OCI-M2 (cell line): ENCODE results near the gene GCHFR.

Experiments
- DNase-seq: peaks from one replicate; lab custom pipeline; 2025; ENCODE audit not compliant: unreplicated experiment; lab: John Stamatoyannopoulos, UW

Gene GCHFR

DNA sequence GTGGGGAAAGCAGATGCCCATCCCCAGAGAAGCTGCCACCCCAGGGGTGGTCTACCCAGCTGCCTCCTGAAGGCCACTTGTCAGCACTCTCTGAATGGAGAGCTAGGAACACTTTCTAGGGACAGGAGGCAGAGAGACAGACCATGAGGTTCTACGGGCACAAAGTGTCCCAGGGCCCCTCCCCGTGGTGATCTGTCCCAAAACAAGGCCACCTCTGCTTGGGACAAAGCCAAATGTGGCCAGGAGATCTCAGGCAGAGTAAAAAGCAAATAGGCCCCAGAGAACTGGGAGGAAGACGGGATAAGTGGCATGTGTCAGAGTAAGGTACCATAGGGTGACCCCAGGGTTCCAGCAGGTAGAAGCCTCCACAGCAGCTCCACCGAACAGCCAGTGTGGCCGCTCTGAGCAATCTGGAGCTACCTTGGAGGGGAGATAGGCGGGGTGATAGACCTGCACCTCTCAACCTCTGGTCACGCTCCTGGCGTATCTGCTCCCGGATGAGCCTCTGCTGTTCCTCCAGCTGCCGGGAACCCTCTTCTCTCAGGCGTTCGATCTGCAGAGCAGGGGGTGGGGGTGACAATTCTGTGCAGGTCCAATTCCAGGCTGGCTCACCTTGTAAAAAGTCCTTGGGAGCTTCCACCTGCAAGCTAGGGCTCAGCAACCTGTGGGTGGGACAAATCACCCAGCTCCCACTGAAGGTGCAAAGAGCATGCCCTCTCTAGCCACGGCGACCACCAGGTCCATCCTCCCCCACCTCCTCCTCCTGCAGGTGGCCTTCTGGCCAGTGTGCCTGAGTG, 12.1 kb downstream of the GCHFR start:
- no peak for DNase-seq

DNA sequence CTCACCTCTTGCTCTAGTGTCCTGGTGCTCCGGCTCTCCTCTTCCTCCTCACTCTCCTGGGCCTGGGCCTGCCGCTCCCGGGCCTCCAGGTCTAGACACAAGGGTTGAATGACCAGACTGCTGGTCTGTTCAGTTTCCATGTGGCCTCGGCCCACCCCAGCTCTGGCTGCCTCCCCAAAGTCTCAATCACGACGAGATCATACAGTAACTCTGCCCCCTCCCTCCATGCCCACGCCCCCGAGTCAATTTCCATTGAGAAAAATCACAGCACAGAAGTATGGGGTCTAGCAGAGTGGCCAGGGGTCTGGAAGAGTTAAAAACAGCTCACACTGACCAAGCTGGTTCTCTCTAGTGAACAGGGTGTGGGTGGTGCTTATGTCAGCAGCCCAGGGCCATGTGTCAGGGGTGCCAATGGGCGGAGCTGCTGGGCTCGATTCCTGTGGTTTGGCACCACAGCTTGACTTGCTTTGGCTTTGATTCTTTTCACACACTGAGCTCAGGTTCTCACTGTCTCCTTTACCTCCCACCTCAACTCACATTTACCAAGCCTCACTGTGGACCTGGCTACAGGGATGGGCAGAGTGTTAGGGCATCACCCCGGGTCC, 12.8 kb downstream of the GCHFR start:
- no peak for DNase-seq

DNA sequence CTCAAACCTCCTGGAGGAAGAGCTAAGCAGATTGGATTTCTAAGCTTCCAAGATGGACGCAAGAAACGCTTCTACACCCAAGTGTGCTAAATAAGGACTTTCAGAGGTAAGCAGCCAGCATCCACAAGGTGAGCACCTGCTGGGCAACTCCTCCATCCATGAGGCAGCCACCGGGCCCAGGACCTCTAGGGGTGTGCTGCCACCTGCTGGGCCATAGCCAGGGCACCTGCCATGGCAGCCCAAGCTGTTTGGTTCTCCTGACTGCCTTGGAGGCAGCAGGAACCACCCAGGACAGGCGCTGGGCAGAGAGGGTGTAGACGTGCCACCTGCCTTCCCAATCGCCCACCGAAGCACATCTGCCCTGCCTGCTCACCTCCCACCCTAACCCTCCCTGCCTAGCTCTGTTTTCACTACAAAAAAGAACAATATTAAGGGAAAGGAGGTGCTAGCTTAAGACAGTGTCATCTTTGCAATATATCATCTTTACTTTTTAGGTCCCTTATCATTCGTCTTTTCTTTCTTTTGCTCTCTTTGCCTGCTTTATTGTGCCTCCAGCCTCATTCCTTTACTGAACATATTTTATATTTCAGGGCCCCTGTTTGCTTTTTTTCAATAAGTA, 18.9 kb downstream of the GCHFR start:
- DNase-seq = no peak

DNA sequence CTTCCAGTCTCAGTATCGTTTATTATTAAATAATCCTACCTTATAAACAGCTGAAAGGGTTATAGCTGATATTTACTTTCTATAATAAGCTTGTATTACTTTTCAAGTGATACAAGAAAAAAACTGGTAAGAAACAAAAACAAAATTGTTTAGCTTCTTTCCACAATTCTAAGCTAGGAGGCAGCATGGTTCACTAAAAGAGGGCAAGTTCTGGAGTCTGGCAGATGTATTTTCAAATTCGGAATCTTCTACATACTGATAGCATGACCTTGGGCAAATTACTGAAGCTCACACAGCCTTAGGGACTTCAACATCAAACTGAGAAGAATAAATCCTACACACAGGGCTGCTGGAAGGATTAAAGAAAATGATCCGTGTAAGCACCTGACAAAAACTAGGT, 21.3 kb downstream of the GCHFR start:
- DNase-seq = no peak

DNA sequence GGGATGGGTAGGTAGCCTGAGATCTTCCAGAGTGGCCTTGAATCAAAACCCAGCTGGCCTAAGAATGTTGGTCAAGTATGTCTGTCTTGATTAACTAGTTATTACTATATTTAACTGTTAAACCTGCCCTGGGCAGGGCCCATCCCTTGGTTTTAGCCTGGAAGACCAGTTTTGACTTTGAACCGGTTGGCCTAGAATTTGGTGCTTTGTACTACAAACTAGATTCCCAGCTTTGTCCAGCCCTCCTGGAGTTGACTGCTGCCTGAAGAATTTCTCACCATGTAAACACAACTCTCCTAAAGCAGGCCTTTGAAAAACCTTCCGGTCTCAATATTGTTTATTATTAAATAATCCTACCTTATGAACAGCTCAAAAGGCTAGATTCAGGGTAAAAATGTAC, 21.9 kb downstream of the GCHFR start:
- no peak for DNase-seq

DNA sequence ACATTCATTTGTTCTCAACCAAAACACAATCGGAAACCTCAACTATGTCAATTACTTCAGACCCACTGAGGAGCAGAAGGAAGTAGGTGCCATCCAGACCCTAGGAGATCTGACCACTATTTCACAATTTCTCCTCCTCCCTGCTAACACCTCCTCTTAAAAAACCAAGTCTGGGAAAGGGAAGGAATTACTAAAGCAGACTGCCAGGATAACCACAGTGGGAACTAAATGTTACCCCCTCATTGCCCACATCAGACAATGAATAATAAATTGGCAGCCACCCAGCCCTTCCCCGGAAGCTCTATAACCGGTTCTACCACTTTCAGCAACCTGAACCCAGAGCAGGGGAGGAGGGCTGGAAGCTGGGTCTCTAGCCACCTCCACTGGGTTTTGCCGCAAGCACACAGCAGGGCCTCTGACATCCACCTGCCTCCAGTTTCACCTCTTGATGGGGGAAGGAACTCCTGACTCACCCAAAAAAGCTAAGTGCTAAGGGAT, 23.5 kb downstream of the GCHFR start:
- DNase-seq = no peak

DNA sequence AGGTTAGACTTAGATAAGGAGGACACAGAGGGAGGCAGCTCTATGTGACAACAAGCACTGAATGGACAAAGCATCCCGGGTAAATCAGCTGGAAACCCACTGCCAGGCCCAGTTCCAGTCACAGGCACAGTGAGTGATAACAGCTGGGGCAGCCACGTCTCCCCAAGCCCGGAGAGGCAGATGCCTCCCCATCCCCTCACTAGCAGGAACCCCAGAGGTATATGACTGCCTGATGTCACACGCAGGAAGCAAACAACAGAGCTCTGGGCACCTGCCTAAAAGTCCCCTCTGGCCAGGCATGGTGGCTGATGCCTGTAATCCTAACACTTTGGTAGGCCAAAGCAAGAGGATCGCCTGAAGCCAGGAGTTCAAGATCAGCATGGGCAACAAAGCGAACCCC, 24.1 kb downstream of the GCHFR start:
- DNase-seq = no peak

DNA sequence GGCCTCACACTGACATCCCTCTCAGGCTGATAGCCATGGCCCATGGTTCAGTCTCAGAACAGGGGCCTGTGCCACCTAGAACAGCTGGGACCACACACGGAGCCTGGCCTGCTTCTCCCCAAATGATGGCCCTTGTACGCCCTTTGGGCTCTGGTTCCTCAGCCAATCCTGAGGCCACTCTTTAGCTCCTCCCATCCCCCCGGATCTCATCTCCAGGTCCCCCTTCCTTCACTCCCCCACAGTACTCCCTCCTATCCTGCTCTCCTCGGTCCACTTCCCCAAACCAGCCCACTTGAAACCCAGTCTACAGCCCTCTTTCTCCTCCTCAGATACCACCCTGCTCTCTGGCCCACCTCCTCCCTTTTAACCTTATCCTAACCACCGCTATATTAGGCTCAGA, 25.3 kb downstream of the GCHFR start:
- no peak for DNase-seq

DNA sequence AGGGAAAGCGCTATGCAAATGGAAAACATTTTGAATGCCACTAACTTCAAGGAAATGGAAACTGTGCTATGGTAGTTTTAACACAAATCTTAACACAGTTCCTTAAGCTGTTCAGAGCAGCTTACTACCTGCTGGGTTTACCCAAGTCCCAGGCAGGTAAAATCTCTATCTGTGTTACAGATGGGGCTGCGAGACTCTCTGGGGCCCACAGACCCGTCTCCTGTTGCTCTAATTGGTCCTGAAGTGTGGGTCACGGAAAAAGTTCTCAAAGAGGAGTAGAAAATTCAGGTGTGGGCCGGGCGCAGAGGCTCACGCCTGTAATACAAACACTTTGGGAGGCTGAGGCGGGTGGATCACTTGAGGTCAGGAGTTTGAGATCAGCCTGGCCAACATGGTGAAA, 26.1 kb downstream of the GCHFR start:
- no peak for DNase-seq

DNA sequence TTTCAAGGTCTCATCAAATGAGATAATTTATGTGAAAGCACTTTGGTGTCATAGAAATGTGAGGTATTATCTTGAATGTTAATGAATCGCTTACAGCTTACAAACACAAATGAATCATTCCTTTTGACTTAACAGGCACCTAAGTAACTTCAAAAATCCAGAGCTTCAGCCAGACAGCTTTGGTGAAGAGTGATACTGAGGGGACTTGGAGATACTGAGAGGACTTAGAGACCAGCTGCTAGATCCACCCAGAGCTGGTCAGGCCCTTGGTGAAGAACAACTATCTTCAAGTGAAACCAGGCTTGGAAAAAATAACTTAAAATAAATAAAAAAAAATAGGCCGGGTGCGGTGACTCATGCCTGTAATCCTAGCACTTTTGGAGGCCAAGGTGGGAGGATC, 26.9 kb downstream of the GCHFR start:
- DNase-seq = no peak

DNA sequence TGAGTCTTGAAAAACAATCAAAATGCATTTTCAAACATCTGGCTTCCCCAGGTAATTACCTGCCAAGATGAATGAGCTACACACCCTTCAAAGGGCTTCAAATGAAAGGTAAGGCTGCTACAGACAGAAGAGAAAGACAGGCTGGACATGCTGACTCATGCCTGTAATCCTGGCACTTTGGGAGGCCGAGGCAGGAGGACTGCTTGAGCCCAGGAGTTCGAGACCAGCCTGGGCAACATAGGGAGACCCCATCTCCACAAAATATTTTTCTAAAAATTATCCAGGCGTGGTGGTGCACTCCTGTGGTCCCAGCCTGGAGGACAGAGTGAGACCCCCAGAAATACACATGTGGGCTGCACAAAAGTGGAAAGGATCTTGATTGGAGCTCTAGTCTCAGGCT, 28.5 kb downstream of the GCHFR start:
- no peak for DNase-seq

DNA sequence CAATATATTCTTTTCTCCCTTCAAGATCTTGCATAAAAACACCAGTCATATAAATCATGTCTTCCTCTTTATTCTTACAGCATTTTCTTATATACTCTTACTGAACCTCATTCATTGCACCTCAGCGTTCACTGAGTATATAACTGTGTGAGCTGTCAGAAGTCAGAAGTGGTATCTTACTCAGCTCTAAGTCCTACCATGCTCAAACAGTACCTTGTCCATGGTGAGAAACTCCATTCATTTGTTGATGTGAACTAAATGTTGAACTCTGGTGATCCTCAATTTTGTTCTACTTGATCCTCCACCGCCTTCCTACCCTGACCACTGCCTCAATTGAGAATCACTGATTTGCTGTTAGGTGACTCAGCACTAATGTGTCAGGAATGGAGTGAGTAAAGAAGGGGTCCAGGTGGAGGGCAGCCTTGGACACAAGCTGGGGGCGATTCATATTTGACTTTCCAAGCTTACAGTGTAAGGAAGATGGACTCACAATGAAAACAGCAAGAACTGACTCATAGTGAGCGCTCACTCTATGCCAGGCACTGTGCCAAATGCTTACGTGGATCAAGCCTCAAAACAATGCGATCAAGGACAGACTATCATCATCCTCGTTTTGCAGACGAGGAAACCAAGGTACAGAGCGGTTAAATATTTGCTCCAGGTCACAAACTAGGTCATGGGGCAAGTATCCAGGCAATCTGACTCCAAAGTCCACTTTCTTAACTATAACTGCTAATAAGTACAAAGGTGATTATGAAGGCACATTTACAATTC, 29.5 kb downstream of the GCHFR start:
- DNase-seq = no peak

DNA sequence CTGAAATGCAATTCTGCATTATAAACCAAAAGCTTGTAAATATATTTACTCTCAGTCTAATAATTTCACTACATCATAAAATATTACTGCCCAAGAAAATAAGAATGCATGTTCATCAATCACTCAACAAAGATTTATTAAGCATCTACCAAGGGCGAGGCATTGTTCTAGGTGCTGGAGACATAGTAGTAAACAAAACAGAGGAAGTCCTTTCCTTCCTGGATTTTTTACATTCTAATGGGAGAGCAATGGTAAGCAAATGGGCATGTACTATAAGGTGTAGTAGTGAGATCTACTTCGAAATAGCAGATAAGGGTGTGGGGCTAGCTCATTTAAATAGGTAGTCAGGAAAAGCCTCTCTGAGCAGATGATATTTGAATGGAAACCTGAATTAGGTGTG, 32.2 kb downstream of the GCHFR start:
- DNase-seq = no peak

DNA sequence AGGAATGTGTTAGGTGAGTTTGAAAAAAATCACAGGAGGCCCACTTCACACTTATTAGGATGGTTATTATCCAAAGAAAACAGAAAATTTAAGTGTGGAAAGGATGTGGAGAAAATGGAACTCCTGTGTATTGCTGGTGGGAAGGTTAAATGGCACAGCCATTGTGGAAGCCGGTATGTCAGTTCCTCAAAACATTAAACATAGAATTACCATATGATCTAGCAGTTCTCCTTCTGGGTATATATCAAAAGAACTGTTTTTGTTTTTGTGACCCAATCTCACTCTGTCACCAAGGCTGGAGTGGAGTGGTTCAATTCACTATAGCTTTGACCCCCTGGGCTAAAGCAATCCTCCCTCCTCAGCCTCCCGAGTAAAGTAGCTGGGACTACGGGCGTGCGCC, 32.6 kb downstream of the GCHFR start:
- DNase-seq = no peak

DNA sequence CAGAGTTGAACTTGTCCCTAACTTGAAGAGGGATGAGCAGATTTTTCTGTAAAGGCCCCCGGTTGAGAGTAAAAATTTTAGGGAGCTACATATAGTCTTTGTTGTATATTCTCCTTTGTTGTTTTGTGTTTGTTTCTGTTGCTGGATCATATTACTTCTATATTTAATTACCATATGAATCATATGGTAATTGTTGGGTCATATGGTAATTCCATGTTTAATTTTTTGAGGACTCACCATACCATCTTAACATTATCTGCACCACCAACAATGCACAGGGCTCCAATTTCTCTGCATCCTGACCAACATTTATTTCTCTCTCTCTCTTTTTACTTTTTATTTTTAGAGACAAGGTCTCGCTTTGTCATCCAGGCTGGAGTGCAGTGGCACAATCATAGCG, 35.7 kb downstream of the GCHFR start:
- DNase-seq = no peak

DNA sequence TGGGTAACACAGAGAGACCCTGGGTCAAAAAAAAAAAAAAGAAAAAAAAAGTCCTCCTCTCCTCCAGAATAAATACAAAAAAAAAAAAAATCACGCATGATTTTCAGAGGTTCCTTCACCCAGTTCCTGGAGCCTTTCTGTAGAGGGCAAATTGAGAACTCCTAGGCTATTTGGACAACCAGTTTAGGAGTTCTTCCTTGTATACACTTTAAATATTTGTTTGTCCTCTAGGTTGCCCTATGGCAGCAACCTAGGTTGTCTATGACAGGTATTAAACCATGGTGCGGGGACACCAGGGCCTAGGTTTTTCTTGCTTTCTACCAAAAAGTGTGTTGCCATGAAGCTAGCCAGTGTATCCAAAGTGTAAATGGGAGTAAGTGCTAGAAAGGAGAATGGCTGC, 39.2 kb downstream of the GCHFR start:
- no peak for DNase-seq

DNA sequence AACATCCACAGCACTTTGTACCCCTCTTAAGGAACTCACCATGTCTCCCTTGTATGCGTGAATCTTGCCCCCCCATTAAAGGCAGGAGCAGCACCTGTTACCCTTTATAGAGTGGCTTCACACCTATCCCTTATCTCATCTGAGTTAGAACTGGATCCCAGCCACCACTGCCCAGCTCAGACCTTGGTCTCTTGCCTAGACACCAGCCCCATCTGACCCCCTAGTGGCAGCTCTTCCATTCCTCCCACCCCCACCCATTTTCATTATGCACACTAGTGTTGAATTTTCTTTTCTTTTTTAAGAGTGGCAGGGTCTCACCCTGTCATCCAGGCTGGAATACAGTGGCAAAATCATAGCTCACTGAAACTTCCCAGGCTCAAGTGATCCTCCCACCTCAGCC, 39.8 kb downstream of the GCHFR start:
- DNase-seq = no peak

DNA sequence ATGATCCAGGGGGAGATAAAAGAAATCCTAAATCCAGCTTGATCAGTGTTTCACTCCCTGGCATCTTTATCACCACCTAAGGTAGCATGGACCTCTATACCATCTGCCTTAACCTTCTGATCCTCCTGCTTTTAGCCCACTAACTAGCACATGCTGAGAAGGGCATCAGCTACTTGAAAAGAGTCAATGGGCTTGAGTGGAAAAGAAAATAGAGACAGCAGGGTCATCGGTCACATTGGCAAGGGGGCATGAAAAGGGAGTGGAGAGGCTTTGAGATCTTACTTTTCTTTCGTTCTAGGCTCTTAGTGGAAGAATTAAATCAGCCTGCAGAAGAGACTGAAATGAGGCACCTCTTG, 42.8 kb downstream of the GCHFR start:
- peak; percentile 40 for DNase-seq

DNA sequence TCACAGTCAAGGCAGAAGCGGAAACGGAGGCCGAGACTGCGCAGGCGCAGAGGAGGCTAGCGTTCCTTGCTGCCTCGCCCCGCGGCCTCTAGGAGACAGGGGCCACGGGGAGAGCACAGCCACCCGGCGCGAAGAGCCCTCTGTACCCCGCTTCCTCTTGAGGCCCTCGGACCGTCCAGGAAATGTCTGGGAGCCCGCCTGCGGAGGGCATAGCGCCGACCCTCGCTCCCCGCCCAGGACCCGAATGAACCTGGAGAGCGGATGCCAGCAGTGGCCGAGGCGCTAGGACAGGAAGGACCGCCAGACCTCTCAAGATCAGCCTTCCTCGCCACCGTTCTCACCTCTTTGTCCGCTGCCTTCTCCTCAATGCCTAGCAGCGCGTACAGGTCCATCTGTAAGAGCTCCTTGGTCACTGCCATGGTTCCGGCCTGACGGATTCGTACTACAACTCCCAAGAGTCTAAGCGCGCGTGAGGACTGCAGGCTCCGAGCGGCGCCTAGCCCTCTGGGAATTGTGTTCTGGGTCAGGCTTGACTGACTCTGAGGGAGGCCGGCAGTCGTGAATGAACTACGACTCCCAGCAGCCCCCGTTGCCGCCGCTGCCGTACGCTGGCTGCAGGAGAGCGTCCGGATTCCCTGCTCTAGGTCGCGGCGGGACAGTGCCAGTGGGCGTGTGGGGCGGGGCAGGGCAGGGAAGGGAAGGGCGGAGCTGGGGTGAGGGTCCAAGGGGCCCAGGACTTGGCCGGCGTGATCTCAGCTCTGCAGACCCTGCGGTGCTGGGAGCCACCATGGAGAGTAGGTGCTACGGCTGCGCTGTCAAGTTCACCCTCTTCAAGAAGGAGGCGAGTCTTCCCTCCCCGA, 43.4 kb downstream of the GCHFR start, which contains the start of the genes DNAJC17 and ZFYVE19:
DNAJC17 (minus strand) TSS at position 446 of the 860 bp plus-strand sequence; CDS start at position 419, 27 bp downstream.
ZFYVE19 (plus strand) TSS at position 62 of the 860 bp plus-strand sequence; CDS start at position 563, 501 bp downstream.
- peak; percentile 88 for DNase-seq

DNA sequence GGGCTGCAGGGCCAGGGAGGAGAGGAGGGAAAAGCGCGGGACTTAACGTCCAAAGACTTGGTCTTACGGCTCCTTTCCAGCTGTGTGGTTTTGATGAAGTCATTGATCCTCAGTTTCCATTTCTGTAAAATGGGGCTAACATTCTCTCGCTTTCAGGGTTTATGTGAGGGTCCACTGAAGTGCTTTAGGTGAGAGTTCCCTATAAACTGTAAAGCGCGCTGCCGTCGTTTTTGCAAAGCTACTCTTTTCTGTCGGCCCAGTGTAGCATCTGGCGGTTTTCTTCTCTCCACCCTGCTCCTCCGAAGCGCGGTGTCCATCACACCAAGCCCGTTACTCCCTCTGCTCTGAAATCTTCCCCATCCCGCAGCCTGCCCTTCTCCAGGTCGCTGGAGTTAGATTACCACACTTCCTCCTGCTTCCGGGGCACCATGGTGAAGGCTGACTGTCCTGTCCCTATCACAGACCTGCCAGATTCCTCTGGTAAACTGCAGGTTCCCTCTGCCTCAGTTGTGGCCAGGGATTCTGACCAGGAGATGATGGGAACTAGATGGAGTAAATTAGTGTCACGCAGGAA, 44.1 kb downstream of the GCHFR start:
- DNase-seq = no peak
